Measurements from ENCODE around the gene CABP4.

The CABP4 gene

DNA sequence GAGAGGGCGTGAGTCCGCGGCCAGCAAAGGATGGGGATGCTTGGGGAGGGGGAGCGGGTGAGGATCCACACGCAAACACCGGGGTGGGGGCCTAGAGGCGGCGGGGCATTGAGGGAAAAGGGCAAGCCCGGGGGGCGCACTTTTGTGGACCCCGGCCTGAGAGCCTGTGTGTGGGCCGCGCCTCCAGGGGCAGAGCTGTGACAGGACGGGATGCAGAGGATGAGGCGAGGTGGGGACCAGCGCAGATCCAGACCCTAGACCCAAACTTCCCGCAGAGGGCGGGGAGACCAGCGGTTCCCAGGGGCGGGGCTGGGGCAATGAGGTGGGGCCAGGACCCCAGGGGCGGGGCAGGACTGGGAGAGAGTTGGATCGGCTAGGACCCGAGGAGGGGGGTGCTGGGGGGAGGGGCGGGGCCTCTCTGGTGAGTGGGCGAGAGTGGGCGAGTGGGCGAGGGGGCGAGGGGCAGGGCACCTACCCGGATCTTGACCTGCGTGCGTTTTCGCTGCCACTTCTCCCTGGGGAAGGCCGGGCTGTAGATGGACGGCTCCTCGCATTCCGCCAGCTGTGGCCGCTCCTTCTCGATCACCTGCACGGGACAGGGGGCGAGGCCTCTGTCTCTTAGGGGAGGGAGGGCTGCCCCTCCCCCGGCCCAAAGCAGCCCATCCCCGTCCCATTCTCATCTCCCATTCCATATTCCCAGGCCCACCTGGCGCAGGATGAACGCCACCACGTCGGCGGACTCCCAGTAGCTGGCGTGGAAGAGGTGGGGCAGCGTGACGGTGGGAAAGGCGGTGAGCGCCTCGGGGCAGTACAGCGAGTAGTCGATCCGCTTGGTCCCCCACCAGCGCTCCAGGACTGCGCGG is 39.4 kb downstream of the CABP4 start:
- no peak for DNase-seq (ENCODE audit: extremely low read depth in 1 of 2, low read depth in 1 of 2)

DNA sequence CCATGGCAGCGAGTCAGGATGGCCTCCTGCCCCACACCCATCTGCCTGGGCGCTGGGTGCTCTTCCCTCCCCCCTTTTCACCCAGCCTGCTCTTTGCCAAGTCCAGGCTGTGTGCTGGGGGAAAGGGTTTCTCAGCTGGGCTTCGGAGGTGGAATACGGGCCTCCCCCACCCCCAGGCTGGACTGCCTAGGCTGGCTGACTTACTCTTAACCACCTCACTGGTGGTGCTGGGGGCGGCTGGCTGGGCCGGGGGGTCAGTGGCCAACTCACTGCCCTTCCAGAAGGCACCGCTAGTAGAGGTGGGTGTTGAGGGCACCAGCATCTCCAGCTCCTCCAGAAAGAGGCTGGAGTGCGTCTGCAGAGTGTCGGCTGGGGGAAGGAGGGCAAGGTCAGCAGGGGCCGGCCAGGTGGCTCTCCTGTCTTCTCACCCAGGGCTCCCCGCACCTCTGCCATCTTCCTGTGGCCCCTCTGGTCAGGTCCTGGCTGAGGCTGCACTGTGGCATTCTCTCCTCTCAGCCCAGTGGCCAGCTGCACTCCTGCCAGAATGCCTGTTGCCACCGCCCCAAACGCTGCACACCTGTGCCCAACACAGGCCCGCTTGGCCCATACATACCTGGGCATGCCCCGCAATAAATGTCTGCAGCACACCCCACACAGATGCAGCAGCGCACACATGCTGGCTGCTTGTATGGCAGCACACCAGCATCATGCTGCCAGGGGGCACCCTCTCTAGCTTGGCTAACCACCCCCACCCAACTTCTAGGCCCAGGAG is 40.3 kb downstream of the CABP4 start:
- DNase-seq (ENCODE audit: extremely low read depth in 1 of 2, low read depth in 1 of 2) = no peak

DNA sequence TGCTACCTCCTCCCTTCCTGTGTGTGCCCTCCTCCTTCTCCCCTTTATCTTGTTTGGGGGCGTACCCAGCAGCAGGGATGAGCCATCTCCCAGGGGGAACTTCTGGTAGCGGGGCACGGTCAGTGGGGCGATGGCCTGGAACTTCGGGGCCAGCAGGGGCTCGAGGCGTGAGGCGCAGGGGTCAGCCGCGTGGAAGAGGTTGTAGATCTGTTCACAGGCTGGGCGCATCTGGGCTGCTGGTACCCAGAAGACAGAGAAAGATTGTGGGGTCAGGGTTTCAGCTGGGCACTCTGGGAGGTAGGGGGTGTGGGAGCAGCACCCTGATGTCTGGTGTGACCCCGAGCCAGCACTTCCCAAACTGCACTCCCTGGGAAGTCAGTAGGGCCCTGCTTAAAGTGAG is 41.0 kb downstream of the CABP4 start:
- no peak for DNase-seq (ENCODE audit: extremely low read depth in 1 of 2, low read depth in 1 of 2)

DNA sequence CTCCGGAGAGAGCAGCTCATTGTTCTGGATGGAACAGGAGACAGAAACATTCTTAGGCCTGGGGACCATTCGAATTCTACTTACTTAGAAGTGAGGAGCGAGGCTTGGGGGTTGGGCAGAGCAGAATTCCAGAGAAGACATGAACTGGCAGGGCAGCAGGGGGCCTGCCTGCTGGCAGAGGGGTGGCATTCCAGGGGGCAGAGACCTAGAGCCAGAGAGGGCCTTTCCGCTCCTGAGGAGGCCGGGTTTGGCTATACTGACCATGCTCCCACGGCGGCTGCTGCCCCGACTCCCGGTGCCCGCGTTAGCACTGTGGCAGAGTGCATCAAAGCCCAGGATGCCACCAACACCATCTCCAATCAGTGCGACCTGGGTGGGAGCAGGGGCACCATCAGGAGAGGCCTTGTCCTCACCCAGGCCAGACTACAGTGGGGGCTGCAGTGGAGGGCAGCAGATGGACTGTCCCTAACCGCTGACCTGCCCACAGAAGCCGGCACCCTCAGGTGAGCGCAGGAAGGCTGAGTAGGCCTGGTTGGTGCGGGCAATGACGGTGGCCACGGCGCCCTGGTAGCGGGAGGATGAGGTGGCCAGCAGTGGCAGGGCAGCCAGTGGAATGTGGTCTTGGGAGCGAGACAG is 42.6 kb downstream of the CABP4 start:
- DNase-seq (ENCODE audit: extremely low read depth in 1 of 2, low read depth in 1 of 2) = no peak

DNA sequence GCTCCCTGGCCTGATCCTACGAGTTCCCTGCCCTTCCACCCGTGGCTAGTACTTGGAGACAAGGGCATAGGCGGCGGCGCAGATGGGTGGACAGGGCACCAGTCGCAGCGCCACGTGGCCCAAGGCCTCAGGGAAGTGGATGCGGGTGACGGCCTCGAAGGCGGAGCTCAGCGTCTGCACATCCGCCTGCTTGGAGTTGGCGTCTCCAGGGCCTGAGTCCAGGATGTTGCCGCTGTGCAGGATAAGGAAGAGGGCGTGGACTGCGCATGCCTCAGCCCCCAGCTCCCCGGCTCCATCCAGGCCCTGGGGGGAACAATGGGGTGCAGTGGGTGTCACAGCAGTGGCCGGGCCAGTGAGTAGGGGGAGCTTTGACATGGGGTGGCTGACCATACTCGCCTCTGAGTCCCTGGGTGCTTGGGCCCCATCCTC is 43.4 kb downstream of the CABP4 start:
- DNase-seq (ENCODE audit: extremely low read depth in 1 of 2, low read depth in 1 of 2) = no peak

DNA sequence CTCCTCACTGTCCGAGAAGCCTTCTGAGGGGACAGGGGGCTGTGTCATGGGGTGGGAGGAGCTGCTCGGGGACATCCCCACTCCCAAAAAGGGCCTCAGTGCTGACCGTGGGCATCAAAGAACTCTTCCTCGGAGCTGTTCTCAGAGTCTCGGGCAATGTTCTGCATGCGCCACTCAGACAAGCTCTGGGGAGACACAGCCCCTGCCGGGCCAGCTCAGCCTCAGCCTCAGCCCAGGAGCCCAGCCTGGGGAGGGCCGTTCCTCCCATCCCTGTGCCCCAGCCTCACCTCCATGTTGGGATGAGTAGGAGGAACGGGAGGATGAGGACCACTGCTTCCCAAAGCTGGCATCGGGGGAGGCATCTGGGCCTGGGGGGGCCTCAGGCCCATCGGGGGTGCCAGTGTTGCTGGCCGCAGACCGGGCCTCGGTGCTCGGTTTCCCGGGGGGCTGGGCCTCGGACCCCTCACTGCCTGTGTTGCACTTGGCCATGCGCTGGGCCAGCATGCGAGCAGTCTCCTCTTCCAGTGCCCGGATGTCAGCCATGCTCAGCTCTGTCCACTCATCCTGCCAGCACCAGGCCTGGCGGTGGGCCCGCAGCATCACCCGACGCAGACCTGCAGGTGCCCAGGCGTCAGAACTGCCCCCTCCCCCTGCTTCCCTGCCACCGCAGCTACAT is 44.8 kb downstream of the CABP4 start:
- no peak for DNase-seq (ENCODE audit: extremely low read depth in 1 of 2, low read depth in 1 of 2)

DNA sequence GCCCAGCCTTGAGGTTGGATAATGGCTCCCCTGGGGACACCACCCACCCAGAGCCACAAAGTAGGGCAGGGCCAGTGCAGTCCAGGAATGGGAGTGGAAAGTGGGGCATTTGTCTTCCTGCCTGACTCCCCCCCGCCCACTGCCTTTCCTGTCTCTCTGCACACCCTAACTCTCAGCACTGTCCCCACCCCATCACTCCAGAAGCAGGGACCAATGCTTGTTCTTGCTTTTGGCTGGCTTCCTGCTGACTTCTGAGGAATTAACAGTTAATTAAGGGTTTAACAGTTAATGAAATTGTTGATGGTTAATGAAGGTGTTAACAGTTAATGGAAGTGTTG is 45.3 kb downstream of the CABP4 start:
- DNase-seq (ENCODE audit: extremely low read depth in 1 of 2, low read depth in 1 of 2) = no peak

DNA sequence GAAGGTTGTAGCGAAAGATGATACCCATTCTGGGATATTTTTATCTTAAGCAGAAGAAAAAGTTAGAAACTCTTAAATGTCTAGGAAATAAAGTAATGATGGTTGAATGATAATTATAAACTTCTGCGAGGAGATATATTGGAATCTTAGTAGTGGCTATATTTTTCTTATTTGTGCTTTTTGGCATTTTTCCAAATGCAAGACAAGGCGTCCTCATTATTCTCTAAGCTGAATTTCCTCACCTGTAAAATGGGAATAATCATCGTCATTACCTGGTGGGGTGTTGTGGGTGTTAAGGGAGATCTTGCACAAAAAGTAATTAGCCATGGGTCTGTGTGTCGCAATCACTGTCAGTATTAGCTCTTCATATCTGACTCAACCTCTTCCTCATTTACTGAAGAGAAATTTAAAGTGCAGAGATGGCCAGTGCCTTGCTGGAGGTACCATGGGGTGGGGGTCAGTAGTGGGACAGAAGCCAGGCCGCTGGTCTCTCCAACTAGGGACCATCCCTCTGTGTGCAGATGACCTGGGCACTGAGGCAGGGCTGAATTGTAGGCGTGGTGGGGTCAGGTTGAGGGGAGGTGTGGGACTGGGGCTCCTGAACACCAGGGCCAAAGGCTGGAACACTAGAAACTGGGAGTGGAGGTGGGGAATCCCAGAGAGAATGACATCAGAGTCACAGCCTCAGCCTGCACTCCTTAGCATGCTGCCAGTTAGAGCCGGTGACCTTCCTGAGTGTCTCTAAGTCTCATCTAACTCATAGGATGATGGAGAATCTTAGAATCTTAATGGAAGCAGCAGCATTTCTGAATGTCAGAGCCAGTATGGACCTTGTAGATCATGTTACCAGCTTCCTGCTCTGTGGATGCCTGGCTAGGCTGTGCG is 45.9 kb downstream of the CABP4 start:
- DNase-seq (ENCODE audit: extremely low read depth in 1 of 2, low read depth in 1 of 2) = no peak

DNA sequence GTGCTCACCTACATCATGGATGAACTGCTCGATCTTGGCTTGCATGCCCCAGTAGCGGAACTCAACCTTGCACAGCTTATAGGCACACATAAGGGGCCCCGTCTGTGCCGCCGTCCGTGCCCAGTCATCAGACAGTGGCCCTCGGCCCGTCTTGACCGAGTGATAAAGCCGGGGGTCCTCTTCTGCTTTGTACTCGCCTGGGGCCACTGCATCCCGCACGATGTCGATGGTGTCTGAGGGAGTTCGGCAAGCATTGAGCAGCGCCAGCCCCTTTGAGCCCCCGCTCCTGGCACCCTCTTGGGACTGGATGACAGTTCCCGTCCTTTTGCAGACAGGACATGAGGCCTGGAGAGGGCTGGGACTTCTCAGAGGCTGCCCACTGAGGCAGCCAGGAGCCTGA is 46.7 kb downstream of the CABP4 start:
- DNase-seq (ENCODE audit: extremely low read depth in 1 of 2, low read depth in 1 of 2) = no peak

DNA sequence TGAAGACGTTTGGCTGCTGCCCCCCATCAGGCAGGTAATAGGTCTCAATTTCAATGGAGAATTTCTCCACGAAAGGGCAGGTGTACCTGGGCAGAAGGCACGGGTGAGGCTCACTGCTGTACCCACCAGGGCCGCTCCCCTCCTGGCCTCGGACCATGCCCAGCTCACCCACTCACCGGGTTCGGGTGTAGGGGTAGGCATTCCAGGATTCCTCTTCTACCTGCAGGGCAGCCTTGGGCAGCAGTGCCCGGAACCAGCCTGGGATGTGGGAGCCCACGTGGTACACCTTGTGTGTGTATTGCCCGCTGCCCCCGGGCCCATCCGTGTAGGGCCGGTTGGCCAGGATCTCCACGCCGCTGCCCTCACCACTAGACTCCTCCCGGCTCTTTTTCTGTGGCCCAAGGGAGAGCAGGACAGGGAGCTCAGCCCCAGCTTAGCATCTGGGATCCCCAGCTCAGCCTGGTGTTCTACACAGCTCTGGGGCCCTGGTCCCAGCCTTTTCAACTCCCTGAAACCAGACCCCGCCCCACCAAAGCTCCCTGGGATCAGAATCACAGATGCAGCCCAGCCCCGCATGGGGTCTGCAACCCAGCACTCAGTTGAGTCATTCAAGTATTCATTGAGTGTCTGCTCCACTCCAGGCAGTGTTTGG is 47.3 kb downstream of the CABP4 start:
- DNase-seq (ENCODE audit: extremely low read depth in 1 of 2, low read depth in 1 of 2) = no peak

DNA sequence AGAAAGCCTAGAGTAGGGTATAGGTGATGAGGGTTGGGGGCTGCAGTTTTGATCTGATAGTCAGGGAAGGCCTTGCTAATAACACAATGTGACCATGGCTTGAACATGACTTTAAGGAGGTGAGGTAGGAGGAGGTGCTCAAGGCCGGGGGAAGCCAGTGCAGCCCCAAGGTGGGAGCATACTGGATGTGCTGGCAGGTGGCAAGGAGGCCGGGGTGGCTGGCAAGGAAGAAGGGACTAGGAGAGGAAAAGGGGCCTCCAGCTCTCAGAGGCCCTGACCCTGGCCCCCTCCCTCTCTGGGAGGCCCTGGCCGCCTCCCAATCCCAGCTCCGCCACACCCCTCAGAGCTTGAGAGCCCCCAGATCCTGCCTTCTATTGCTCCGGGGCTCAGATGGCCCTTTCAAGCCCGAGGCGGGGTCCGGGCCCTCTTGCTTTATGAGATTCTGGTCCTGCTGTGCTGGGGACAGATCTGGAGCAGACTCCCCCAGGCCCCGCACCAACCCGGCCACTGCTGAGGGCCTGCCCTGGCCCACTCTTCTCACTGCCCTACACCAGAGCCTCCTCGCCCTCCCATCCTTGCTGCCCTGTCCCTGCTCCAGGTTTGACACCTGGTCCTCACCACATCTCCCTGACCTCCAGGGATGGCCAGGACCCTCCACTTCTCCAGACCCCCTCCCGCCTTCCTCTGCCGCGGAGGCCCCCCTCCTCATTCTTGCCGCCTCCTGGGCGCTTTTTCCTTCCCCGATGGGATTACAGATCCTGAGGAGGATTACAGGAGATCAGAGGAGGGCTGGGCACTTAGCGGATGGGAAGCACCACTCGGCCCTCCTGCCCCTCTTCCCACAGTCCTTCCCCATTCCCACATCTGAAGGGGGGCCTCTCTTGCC is 48.2 kb downstream of the CABP4 start:
- DNase-seq (ENCODE audit: extremely low read depth in 1 of 2, low read depth in 1 of 2) = no peak

DNA sequence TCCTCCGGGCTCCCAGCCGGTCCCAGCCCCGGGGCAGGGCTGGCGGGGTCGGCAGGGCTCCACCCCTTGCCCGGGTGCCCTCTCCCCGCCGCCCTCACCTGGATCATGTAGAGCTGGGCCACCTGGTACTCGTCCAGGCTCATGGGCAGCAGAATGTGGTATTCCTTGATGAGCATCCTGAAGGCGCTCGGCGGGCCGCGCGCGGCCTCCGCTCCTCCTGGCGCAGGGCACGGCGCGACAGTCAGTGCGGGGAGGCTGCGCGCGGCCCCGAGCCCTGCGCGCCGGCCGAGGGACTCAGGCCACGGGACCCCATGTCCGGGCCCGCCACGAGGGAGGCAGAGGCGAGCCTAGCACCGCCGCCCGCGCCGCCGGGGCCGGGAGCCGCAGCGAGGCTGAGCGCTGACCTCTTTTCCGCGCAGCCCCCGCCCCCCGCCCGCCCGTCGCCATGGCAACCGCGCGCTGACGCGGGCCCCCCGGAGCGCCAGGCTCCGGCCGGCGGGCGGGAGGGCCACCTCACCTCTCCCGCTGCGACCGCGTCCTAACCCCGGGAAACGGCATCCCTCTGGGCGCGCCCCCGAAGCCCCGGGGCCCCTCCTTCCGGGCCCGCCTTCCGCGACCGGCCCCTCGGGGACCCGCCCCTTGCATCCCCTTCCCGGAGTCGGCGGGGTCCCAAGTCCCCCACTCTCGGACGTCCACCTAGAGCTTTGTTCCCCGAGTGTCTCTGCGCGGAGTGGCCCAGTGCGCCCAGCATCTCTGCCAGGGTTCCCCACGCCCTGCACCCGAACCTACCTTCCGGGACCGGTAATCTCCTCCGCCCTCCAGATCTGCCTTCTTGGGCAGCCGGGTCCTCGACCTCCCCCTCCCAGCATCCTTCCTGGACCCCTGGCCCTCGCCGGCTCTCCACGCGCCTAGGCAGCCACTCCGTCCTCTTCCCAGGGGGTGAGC is 49.1 kb downstream of the CABP4 start:
- DNase-seq (ENCODE audit: extremely low read depth in 1 of 2, low read depth in 1 of 2) = no peak

DNA sequence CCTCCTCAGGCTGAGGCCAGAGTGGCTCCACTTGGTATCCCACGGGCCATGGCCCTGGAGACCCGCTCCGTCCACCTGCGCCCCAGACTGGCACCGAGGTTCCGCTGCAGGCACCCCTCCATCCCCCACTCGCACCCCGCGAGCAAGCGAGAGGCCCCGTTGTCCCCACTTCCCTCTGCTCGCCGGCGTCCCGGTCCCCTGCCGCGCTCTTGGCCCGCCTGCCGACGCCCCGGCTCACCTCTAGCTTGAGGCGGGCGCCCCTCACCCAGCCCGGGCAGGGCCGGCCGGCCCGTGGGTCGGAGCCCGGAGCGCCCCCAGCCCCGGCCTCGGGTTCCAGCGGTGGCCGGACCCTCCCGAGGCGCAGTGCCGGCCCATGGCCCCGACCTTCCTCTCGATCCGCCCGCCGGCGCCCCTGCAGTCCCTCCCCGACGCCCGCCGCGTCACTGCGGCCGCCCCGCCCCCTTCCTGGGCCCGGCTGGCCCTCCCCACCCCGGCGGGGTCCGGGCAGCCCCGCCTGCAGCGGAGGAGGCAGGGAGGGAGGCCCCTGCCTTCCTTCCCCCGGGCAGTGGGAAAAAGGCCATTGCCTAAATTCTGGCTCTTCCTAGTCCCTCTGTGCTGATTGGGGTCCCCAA is 49.9 kb downstream of the CABP4 start, which contains the start of gene PITPNM1:
PITPNM1 (minus strand) TSS at position 414 of the 632 bp plus-strand sequence. CDS start 1,183 bp downstream, outside the sequence.
- DNase-seq (ENCODE audit: extremely low read depth in 1 of 2, low read depth in 1 of 2) = peak in 1 of 2 donors; percentile 65

DNA sequence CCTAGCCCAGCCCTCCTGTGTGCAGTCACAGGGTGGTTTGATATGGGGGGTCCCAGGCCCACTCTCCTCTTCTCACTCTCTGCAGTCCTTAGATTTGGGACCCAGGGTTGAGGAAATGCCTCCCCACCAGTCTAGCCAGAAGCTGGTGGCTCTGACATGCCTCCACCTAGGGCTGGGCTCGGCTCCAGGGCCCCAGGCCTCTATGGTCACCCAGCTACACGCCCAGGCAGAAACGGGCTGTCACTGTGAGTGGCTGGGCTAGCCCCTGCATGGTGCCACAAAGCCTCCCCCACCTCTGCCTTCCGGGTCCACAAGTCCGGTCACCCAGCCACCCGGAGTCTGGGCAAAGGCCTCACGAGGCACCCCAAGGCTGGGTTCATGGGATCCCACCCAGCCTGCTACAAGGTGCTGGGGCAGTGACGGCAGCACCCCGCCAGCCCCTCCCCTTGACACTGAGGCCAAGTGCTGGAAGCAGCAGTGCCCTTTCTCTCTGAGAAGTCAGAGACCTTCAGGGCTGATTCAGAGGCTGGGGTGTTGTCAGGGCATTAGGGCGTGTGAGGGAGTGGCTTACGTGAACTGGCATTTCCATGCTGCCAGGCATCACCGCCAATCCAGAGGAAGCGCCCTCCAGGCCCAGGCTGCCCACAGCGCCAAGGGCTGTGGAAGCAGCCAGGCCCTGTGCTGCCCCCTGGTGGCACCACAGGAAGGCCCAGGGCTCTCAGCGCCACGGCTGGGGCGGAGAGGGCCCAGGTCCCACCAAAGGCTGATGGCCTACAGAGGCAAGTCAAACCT is 50.6 kb downstream of the CABP4 start:
- DNase-seq (ENCODE audit: extremely low read depth in 1 of 2, low read depth in 1 of 2) = peak; percentile 78 to 84

DNA sequence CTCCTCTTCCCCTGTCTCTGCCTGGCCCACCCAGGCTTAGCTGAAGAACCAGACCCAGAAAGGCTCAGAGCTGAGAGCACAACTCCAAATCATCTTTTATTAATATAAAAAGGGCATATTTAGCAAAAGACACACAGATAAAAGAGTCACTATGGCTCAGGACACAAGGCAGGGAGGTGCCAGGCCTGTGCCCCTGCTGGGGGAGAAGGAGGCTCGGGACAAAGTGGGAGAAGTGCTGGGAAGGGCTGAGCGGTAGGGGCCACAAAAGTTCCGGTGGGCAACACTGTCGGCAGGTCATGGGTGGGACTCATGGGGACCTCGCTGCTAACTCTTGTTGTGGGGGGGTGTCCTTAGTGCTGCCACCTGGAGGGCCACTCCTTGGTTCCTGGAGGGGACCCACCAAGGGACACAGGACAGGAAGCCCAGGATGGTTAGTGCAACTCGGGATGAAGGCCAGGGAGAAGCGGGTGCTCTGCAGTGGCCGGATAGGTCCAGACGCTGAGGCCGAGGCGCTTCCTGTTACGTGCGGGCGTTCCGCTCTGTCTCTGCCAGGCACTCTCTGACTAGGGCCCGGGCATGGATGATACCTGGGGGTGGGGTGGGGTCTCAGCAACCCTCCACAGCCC is 51.4 kb downstream of the CABP4 start:
- no peak for DNase-seq (ENCODE audit: extremely low read depth in 1 of 2, low read depth in 1 of 2)
